Activated CD4-positive, alpha-beta T cell treated with anti-CD3 and anti-CD28 coated beads, Interleukin-2, amount 50 U/mL, for 4 hours (primary cell): ENCODE data around the gene SNRK.

Experiments
- DNase-seq, 2 experiments: peaks; one replicate each; pipeline ENCODE4 v3.0.0-alpha.2; 2020

SNRK gene, protein sequence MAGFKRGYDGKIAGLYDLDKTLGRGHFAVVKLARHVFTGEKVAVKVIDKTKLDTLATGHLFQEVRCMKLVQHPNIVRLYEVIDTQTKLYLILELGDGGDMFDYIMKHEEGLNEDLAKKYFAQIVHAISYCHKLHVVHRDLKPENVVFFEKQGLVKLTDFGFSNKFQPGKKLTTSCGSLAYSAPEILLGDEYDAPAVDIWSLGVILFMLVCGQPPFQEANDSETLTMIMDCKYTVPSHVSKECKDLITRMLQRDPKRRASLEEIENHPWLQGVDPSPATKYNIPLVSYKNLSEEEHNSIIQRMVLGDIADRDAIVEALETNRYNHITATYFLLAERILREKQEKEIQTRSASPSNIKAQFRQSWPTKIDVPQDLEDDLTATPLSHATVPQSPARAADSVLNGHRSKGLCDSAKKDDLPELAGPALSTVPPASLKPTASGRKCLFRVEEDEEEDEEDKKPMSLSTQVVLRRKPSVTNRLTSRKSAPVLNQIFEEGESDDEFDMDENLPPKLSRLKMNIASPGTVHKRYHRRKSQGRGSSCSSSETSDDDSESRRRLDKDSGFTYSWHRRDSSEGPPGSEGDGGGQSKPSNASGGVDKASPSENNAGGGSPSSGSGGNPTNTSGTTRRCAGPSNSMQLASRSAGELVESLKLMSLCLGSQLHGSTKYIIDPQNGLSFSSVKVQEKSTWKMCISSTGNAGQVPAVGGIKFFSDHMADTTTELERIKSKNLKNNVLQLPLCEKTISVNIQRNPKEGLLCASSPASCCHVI

DNA sequence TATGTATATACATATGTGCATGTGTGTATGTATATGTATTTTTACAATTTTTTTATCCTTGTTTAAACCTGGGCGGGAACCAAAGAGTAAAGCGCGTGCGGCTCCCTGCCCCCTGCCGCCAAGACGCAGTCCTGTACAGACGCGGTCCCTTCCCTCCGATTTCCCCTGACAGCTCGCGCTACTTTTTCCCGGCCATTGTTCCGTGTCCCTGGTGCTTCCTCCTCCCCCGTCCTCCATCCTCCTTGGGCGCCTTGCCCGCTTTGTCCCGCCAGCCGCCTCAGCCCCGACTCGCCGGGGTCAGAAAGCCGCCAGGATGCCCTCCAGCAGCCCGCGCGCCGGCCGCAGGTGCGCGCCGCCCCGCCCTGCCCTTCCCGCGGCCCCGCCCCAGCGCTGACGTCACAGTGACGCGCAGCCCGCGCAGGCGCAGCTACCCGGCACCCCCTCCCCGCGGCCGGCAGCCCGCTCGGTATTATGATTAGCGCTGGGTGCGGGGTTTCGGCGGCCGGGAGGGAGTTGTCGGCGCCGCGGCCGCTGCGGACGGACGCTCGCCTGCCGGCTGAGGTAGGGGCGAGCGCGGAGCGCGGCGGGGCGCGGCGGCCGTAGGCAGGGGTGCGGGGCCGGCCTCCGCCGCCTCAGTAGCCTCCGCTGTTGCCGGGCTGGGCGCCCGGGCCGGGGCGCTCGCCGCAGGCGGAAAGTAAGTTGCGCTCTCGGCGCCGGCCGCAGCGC is at the start of gene SNRK:
SNRK (plus strand) TSS at position 426 of the 726 bp plus-strand sequence. CDS start 16,664 bp downstream, outside the sequence.
- peak; percentile 87 to 88 for DNase-seq

DNA sequence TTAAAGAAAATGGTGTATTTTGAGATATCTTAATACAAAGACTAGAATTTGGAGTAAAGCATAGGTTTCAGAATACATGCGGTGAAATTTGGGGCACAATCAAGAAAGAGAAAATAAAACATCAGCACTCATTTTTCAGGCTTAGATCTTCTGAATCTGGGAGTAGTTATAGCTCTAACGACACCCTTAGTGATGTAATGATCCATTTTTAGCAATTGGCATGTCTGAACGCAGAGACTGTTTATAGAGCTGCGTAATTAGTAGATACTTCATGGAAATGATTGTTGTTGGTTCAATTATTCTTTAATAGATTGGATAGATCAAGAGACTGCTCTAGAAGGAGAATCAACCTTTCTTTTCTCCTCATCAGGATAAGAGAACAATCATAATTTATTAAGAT is 47.5 kb upstream of the SNRK start:
- no peak for DNase-seq

DNA sequence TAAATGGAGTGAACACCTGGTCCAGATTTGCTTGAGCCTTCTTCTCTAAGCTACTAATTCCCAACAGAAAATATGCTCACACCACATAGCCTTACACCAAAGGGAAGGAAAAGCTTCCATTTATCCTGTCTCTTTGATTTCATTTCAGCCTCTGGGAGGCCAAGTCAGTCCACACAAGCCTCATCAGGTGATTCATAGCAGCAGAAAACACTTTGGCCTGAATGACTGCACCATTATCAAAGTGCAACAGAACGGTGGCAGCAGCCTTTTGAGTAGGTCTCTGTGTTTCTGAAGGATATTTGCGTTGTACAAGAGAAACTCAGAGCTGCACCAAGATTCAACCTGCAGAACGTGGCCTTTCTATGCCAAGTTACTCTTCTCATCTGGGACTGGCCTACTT is 46.6 kb upstream of the SNRK start:
- DNase-seq = no peak

DNA sequence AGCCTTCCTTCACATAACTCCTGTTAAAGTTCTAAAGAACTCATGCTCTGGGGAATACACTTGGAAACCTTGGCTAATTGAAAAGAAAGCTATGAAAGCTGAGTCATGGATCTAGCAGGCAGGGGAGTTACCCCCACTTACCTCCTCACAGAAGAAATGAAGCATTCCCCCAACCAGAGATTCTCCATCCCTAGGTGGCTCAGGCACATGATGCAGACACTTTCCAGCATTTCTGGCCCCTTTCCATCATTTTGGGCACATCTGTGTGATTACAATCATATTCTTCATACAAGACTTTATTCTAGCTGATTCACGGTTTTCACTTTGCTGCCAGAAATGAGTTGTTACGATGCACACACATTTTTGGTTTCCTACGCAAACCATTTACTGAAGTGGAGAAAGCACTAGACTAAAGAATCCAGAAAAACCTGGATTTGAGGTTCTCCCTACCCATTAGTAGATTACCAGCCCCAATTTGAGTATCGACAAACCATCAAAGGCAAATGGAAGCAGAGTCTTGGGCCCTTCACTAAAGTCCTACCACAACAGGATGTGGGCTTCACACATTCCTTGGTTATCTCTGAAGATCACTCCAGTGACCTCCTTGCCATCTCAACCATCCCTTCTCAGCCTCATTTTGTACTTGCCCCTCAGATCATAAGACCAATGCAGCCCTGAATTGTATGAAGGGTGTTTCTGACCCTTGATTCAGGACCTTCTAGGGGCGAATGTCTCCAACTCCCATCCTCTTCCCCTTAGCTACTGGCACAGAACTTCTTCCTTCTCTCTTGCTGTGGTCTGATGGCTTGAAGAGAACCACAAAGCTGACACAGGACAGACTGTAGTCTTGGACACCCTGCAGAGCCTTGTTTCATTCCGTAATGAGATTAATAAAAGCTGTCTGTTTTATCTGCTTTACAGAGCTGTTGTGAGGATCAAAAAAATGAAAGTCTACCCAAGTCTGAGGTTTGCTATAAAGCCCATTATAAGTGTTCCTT is 42.5 kb upstream of the SNRK start:
- no peak for DNase-seq

DNA sequence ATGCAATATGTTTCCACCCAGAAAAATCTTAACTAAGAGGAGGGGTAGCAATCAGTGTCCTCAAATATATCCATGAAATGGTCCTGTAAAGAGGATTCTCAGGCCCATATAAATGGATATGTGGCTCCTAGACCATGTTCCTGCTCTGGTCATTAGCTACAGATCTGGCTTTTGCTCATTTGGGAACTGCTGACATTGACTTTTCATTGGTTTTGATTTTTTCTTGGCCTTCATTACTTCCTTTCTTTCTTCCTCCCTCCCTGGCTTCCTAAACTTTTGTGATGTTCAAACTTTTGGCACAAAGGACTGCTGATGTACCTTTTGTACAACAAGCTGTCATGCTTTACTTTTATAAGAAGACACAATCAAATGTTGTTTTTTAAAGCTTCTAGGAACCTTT is 41.6 kb upstream of the SNRK start:
- DNase-seq = no peak

DNA sequence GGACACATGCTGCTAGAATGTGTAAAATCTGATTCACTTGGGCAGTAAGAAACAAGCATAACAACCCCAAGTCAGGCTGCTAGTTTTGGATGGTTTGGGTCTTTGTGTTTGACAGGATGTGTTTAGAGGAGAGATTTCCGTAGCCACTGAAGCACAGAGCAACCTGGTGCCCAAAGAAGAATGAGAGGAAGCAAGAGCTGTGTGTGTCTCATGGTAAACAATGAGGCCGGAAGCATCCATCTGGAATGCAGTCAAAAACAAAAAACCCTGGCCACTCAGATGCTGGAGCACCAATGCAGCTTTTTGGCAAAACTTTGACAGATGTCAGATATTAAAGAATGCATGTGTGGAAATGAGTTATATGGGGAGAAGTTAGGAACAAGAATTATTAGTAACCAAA is 39.4 kb upstream of the SNRK start:
- no peak for DNase-seq

DNA sequence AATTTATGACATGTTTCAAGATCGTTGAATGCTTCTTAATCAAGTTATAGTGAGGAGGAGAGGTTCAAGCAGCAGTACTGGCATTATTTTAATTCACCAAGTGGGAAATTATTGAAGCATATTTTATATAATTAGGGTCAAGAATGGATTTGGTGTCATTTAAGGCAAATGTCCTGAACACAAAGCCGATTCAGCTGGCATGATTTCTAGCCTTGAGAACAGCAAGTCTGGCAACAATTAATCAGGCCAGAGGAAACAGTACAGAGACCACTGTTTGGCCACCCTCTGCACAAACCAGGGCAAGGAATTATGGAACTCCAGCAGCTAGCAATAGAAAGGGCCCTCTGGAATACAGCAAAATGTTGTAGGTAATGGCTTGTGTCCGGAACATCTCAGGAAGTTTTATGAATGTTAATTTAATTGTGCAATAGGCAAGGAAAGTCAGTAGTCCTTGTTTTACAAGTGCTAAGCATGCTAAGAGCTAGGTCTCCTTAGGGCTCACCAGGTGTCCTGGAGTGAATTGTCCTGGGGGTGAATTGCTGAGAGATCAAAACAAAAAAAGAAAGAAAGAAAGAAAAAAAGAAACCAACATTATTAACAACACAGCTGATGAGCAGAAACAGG is 38.7 kb upstream of the SNRK start:
- no peak for DNase-seq

DNA sequence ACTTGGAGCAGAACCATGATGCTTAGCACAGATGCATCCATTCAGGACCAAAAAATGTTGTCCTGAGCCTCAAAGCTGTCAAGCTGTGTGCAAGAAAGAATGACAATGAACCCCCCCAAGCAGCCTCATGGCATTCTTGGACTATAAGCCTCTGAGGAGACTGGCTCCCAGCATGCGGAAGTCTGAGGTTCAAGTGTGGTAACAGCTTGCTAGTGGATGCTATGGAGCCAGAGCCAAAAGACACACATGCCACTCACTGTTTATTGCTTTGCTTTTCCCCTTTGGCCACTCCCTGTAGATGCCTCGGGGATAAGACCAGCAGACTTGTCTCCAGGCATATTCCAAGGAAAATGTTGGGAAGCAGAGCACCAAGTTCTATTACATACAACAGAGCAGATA is 38.2 kb upstream of the SNRK start:
- no peak for DNase-seq

DNA sequence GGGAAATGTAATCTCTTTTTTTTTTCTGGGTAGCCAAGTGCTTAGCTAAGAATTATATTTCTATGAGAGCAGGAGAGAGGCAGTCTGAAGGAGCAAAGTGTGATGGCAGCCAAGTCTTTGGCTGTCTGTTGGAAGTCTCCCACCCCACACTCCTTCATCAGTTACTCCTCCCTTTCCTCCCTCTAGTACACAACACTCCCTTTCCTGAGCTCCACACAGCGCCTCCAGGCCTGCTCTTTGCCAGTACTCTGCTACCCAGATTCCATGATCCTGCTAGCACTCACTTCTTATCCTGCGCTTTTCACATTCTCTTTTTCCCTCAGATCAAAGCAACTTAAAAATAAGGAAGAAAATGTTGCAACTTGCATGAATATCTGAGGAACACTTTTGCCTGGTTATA is 37.4 kb upstream of the SNRK start:
- no peak for DNase-seq

DNA sequence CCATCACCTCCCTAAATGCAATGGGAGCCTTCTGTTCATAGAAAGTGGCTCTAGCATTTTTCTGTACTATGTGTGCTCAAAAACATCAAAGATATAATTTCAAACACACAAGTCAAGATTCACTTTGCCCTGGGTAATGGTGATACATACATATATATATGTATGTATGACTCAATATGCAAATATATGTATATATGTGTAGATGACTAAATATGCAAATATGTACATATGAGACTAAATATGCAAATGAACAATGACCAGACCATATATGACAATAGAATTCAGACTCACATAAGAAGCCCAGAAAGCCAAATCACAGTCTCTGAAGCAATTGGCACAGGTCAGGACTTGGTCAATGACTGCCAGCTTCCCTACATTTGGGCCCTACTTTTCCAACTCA is 36.9 kb upstream of the SNRK start:
- no peak for DNase-seq

DNA sequence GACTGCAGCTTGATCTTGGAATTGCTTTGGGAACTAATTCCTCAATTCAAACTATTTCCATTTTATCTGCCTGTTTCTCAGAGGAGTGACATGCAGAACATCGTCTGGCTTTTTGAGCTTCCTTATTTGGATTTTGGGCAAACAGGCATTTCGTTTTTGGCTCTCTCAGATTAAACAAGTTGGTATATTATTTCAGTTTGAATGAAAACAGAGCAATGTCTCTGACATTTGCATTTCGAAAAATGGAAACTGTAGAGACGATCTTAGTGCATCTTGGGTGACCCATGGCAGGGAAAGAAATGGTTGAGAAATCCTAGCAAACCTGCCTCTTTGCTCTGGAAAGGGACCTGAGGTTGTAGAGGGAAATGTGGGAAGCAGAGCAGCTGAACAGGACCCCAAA is 33.0 kb upstream of the SNRK start:
- DNase-seq = no peak

DNA sequence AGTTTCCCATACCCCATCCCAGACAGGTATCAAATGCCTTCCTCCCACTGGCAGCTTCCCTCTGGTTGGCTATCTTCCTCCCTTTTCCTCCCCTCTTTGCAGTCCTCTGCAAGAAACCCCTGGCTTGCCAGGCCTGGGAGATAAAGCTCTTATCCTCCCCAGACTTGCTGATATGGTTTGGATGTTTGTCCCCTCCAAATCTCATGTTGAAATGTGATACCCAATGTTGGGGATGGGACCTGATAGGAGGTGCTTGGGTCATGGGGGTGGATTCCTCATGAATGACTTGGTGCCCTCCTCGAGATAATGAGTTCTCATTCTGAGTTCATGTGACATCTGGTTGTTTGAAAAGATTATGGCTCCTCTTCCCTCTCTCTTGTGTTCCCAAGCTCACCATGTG is 32.2 kb upstream of the SNRK start:
- no peak for DNase-seq

DNA sequence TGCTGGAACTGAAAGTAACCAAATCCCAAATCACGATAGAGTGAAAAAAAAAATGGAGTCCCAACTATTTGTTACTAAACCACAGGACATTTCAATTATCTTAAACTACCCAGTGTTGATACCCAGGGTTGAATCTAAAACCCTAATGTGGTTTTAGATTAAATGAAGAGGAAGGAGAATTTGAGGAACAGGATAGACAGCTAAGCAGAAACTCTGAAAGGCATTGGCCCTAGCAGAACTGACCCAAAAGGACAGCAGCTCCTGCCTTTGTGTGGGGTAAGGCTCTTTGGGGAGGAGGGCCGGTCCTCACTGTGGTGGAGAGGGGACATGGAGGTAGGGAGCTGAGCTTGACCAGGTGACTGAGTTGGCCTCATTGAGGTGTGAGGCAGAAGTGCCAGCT is 30.7 kb upstream of the SNRK start:
- DNase-seq = no peak

DNA sequence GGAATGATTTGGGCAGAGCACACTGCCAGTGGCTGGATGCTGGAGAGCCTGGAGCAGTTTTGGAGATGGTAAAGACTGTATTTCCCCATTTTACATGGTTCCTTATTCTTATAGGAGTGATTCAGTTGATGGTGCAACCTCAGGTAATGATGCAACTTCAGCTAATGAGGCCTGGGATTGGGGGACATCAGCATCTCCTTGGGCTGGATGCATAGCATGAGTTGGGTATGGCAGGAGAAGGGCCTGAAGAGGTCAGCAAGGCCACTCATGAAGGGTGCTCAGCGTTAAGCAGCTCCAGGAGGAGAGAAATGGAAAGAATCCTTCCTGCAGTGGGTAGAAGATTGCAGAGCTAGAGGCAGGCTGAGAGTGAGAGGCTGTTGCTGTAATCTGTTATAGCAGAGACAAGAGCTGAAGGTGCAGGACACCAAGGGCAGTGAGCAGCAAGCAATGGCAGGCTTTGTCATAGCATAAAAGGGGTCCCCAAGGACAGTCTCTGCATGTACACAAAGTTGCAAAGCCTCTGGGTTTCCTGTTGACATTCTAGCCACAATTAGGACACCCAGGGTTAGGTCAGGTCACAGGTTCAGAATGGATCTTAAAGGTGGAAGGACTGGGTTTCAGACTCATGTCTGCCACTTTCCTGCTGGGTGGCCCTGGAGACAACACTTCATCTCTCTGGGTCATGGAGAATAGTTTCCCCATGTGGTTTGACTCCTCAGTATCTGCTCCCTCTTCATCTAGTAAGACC is 29.5 kb upstream of the SNRK start:
- no peak for DNase-seq

DNA sequence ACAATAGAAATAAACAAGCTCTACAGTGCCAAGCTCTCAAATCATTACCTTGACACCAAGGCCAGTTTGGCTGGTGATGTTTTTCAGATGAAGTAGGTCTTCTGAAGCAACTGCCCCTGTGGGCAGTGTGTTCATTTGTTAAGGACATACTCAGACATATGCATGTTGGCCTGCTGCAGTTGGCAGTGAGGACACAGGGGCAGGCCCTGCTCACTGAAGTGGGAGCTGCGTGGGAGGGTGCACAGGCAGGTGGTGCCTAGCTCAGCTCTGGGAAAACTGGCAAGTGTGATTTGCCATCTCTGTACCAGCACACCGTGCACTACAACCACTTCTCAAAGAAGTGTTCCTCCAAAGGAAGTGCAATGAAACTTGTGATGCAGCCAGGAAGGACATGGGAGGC is 28.5 kb upstream of the SNRK start:
- no peak for DNase-seq

DNA sequence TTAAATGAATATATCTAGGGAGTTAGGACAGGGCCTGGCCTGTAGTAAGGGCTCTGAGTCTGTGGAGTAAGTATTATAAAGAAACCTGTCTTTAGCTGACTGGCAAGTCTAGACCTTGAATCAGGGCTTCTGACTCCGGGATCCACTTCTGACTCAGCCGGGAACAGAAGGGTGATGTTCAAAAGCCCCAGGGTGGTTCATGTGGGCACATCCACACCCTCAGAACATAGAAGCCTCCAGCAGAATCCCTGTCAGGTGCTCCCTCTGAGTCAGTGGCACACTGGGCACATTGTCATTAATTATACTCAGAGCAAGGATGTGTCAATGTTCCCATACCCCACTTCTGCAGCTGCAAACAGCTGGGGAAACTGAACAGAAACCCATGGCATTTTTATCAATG is 26.7 kb upstream of the SNRK start:
- DNase-seq = no peak

DNA sequence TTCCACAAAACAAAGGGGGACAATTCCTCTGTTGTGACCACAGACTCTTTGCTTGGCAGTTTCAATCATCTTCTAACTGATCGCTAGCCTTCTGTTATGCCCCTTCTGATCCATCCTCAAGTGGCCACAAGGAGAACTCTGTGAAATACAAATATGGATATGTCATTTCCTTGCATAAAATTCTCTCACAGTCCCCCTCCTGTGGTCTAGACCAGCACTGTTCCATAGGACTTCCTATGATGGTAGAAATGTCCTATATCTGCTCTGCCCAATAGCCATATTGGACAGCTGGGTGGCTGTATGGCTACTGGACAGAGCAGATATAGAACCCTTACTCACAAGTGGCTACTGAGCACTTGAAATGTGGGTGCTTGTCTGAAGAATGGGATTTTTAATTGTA is 25.9 kb upstream of the SNRK start:
- no peak for DNase-seq

DNA sequence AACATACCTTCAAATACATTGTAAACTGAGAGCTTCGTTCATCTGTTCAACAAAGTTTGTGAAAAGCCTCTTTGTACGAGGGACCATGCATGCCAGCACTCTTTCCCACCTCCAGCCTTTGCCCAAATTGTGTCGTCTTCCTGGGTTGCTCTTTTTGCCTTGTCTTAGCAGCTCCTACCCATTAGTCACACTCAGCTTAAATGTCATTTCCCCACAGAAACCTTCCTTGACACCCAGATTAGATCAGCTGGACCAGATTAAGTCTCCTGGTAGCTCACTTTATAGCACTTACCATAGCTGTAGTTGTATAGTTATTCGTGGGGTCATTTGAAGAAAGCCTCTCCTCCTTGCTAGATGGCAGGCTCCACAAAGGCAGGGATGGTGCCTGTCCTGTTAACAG is 24.1 kb upstream of the SNRK start:
- DNase-seq = no peak

DNA sequence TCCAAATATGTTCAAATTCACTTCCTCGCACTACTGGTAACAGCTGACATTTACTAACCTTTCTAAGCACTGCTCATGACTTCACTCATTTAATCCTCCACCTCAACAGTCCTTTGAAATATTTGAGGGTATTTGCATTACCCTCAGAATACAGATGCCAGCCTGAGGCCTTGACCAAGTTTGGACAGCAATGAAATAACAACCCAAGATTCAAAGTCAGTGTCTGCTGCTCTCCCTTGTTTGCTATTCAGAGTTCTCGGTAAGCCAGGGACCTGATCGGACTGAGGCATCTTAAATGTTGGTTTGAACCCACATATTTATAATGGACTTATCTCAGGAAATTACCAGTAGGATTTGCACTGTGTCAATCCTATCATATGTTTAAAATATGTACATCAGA is 19.9 kb upstream of the SNRK start:
- DNase-seq = no peak

DNA sequence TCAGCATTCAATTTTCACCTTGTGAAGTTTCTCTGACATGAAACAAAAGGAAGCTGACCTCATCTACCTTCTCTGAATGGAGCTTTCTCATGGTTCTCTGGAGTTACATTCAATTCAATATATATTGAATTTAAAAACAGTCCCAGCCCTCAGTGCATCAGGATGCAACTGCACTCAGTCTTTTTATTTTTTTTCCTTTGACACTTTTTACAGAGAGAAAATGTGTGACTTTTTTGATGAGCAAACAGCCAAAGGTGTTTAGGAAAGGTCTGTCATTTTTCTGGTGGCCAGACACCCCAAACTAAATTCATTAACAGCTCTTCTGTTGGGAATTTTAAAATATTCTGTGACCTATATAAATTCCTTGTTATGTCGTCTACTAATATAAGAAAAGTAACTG is 19.3 kb upstream of the SNRK start:
- DNase-seq = no peak

DNA sequence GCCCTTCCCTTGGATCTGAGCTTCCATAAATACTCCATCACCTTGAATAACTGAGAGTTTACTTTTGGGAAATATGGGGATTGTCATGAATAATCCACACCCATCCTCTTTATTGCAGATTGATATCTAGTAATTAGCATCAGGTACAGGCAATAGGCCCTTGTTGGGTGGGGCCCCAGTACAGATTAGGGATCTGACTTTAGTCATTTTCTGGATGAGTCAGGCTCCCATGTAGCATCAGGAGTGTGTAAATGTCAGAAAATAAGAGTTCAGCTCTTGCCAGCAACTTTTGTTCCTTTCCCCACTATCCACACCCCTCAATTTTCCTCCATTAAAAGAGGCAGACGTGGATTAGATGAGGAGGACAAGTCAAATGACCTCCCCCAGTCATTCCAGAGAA is 17.7 kb upstream of the SNRK start:
- no peak for DNase-seq
